HG02884 (cell line): Measurements from ENCODE around the gene UPF3A.
"Not testable (repeated sequence)": the region's sequence is repeated elsewhere in the genome, so short reads cannot be mapped to it uniquely, and the experiment has no call there.

Experiments used
- ATAC-seq: cut with Tn5 transposase; IDR thresholded peaks from one replicate; pipeline ENCODE4 v1.9.1; 2021; ENCODE audit warnings: mild to moderate bottlenecking, moderate library complexity; ENCODE audit not compliant: unreplicated experiment

UPF3A gene

DNA sequence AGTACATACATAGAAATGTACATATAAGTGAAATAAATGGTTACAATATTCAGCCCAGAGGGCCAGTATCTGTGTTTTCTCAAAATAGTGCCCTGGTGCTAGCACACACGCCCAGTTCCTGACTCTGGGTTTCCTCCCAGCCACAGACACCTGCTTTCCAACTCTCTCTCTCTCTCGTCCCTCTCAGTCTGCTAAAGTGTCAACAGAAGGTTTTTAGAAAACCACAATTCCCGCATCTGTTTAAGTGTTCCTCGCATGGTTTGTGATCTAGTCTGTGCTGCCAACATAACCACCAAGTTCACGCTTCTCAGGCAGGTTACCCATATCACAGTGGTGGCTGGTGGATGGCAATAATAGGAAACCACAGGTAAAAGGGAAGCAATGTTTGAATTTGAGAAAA is 17.8 kb upstream of the UPF3A start:
- ATAC-seq, result no peak

DNA sequence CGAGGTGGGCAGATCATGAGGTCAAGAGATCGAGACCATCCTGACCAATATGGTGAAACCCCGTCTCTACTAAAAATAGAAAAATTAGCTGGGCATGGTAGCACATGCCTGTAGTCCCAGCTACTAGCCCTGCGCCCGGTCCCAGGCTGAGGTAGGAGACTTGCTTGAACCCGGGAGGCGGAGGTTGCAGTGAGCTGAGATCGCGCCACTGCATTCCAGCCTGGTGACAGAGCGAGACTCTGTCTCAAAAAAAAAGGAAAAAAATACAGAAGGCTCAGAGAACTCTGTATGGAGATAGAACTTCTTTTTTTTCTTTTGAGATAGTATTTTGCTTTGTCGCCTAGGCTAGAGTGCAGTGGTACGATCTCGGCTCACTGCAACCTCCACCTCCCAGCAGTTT is 17.1 kb upstream of the UPF3A start:
- not testable (repeated sequence) for ATAC-seq

DNA sequence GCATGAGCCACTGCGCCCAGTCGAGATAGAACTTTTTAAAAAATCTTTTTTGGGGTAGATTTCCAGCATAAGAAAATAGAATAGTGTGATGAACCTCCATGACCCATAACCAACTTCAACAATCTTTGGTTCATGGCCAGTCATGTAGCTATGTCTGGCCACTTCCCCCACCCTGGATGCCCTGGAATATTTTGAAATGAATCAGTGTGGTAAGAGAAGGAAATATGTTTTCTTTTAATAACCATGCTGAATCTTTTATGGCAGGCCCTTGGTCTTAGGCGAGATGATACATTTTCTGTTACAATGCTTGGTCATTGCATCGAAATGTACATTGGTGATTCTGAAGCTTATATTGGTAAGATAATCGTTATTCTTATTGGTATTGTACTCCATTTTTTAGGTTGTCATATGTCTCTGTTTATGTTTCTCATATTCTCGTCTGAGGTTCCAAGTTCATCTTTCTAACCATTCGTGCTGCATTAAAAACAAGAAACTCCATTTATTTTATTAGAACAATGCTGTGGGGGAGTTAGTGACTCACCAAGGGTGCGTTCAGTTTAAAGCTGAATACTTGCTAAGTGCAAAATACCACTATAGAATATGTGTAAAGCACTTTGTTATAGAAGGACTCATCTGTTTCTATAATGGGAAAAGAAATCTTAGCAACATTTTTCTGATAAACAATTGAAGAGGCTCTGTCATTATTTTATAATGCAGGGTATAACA is 16.4 kb upstream of the UPF3A start:
- no peak for ATAC-seq

DNA sequence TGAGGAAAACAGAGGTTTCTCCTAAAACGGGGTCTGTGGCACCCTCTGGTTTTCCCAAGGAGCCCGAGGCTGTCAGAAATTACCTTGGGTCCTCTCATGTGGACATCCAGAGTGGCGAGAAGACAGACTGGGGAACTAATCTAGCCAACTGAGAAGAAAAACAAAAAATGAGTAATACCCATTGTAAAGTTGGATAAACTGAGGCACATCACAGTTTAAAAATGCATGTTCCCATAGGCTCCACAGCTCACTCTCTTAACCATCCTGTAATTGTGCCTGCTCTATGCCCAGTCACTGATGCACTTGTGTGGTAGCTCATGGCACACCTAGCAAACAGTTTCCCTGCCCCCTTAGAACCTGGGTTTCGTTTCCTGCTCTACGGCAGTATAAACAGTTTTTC is 15.2 kb upstream of the UPF3A start:
- ATAC-seq, result no peak

GRCh38 chr13:114268344-114269280 is 12.8 kb upstream of the UPF3A start:
- no peak for ATAC-seq

DNA sequence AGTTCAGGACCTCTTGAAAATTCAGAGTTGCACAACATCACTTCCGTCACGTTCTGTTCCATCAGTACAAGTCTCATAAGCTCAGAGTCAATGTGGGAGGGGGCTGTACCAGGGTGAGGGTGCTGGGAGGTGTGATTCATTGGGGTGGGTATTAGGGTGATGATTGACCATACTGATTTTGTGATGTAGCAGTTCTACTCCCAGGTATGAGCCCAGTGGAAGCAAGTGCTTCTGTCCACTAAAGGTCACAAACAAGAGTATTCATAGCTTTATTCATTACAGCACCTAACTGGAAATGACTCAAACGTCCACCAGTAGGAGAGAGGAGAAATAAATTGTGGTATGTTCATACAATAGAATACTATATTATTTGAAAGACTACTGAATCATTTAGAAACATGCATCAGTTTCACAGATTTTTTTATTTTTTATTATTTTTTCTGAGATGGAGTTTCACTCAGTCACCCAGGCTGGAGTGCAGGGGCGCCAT is 12.1 kb upstream of the UPF3A start:
- no peak for ATAC-seq

DNA sequence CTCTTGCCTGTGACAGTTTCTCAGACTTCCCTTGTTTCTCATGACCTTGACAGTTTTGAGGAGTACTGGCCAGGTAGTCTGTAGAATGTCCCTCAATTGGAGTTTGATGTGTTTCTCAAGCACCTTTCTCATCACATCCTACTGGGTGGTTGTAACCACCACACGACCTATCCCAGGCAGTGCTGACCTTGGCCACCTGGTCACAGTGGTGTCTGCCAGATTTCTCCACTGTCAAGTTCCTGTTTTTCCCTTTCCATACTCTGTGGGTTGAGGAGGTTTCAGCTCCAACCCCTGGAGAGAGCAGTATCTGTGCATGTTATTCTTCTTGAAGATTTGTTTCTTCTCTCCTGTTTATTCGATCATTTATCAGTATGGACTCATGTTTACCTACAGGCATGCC is 8.4 kb upstream of the UPF3A start:
- ATAC-seq, result no peak

DNA sequence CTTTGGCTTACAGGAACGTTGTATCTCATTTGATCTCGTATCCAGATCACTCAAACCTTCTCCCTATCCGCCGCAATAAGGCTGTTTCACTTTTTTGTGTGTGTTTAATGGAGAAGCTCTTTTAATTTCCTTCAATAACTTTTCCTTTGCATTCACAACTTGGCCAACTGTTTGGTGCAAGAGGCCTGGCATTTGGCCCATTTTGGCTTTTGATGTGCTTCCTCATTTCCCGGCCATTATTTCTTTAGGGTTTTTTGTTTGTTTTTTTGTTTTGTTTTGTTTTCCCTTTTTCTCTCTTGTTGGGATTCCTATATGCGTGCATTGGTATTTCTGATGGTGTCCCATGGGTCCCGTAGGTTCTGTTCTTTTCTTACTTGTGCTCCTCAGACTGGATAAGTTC is 6.1 kb upstream of the UPF3A start:
- ATAC-seq, result no peak

GRCh38 chr13:114279146-114279545 is 2.3 kb upstream of the UPF3A start:
- no peak for ATAC-seq

- no peak for ATAC-seq
These were observed 1.5 kb upstream of the UPF3A start for GRCh38 chr13:114279758-114280355.

DNA sequence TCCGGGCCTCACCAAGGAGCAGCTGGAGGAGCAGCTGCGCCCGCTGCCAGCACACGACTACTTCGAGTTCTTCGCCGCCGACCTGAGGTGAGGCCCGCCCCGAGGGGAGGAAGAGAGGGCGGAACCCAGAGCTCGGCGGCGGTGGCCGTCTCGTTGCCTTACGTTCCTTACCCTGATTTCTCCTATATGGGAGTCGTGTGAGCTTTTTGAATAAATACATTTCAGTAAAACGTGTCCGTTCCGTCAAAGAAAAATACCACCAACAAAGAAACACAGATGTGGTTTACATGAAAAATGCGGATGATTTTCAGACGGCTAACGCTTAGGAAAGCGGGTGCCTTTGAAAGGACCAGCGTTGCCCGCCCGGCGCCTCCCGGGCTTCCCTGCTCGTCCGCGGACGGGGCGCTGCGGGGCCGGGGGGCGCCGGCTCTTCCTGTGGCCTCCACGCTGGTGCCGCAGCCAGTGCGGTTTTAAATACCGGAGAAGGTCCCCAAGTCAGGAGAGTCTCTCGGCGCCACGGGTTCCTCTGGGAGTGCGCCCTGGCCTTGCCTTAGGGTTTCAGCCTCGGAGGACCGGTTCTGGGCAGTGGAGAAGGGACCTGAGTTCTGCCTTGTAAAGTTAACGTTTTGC is 755 bp downstream of the UPF3A start:
- ATAC-seq, result peak; percentile 40

DNA sequence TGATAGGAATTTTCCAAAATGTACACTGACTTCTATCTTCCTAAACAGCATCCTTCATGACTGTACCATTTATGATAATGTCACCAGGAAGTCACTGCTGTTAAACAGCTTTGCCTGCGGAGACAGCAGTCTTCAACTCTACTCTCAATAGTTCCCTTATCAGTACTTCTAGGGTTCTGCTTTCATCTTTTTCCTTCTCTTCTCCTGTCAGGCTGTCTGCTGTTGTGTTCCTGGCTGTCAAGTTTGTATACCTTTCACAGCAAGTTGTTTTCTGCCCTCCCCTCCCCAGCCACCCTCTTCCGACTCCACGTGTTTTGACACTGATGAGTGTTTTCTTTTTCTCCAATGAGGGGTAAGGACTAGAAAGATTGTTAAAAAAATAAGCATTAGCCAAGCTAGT is 2.2 kb downstream of the UPF3A start:
- no peak for ATAC-seq

GRCh38 chr13:114284680-114285079 is 3.3 kb downstream of the UPF3A start:
- ATAC-seq, result no peak

DNA sequence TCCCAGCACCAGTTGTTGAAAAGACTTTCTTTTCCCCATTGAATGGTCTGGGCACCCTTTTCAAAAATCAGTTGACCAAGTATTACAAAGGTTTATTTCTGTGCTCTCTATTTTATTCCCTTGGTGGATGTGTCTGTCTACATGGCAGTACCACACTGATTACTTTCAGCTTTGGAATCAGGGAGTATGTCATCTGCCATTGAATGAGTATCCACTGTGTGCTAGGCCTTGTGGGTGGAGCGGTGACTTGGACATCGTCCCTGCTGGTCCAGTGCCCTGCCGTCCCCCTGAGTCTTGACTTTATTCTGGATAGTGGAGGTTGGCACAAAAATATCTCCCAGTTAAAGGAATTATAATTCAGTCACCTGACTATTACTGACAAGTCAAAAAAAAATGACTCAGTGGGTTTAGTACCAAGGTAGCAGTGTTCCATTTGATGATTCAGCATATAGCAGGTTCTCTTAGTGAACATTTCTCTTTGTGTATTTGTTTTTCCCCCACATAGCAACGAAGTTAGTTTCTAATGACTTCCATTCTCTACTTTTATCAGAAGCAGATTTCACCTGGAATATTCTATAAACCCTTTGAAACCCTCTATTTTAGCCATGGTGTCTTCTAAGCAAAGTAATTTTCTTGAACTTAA is 3.9 kb downstream of the UPF3A start:
- ATAC-seq, result no peak

DNA sequence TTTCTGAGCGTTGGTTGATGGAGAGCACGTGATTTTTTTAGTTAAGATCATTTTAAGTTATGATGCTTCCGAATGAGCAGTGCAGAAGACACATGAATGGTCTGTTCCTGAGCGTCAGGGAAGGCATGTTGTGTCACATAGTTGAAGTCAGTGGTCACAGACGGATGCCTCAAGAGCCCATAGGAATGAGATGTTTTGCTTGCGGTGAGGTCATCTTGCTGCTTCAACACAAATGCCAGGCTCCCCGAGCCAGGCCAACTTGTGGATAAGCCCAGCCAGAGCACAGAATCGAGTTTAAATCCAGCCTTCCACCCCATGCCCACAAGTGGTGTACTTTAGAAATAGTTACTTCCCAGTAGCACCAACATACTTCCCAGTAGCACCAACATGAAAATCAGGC is 5.4 kb downstream of the UPF3A start:
- ATAC-seq, result no peak

- no peak for ATAC-seq
These were observed 6.8 kb downstream of the UPF3A start for GRCh38 chr13:114288157-114288591.

- ATAC-seq, result no peak
These were observed 15.0 kb downstream of the UPF3A start for GRCh38 chr13:114296448-114296847.

DNA sequence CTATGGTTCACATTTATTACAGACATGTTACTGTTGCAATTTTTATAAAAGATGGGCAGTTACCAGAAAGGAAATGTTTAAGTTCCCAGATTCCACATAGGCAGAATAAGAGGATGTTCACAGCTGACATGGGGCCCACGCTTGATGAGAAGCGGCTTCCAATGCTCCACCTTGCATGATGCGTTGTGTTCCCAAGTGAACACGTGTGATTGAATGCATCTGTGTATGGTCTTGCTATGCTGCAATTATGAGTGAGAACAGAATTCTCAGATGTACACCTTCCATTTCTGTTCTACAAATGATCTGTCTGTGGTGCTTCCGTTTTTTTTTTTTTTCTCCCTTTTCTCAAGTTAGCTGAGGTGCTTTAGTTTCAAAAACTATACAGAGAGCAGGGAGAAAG is 15.5 kb downstream of the UPF3A start:
- ATAC-seq, result no peak

GRCh38 chr13:114298866-114299265 is 17.5 kb downstream of the UPF3A start:
- no peak for ATAC-seq

DNA sequence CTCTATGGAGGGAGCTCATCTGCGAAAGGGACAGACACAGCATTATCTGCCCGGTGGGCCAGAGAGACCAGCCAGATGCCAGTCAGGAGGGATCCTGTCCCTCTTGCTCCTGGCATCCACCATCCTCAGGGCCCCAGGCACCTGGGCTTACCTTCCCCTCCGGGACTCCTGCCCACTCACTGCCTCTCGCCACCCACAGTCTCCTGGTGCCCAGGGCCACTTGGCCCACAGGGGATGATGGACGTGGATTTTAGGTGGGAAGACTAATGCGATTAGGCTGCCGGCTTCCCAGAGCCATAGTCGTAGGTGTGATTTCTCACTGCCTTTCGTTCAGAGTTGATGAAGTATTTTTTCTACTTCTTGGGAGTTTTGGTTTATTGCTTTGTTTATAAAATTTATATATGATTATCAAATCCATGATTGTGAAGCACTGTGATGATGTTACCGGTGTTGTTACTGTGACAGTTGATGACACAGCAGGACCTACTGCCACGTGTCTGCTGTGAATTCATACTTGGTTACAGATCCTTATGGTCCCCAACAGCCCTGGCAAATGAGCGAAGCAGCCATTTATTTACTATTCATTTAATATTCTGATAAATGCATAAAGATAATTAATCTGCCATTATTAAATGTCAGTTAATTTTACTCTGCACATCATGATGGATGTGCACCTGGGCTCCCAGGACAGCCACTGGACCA is 18.4 kb downstream of the UPF3A start:
- ATAC-seq, result no peak
